Measurements from ENCODE around the gene EIF4G3.

DNA sequence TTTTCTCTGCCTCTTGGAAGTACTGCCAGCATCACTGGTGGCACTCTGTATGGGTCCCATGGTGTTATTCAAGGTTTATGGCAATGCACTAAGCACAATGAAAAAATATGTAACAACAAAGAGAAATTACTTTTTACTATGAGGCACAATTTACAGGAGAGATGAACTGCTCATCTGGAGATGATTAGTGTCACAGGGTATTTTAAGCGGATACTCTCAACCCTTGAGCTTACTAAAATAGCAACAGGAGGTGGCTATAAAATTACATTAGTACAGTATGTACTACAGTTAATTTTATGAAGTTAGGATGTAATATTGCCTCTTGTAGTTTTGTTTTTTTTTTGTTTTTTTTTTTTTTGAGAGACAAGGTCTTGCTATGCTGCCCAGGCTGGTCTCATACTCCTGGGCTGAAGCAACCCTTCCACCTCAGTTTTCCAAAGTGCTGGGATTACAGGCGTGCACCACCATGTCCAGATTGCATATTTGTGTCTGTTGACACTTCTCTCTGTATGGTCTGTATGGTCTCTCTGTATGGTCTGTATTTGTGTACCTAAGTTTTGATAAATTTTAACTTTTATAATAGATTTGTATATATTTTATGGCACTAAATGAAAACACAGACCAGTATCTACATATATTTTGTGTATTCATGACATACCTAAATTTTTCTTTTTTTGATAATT lies 214.0 kb downstream of the EIF4G3 start:
- TF ChIP-seq, protein P1, sequence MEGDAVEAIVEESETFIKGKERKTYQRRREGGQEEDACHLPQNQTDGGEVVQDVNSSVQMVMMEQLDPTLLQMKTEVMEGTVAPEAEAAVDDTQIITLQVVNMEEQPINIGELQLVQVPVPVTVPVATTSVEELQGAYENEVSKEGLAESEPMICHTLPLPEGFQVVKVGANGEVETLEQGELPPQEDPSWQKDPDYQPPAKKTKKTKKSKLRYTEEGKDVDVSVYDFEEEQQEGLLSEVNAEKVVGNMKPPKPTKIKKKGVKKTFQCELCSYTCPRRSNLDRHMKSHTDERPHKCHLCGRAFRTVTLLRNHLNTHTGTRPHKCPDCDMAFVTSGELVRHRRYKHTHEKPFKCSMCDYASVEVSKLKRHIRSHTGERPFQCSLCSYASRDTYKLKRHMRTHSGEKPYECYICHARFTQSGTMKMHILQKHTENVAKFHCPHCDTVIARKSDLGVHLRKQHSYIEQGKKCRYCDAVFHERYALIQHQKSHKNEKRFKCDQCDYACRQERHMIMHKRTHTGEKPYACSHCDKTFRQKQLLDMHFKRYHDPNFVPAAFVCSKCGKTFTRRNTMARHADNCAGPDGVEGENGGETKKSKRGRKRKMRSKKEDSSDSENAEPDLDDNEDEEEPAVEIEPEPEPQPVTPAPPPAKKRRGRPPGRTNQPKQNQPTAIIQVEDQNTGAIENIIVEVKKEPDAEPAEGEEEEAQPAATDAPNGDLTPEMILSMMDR (conservative IDR thresholded peaks at IDR 0.05): no peak
- TF ChIP-seq ZFX (IDR thresholded peaks at IDR 0.05): no peak

Data from C4-2B (cell line).